Subcutaneous adipose tissue (tissue), 4 donors: Measurements from ENCODE around the gene RECK. TPM values are rescaled to one million over a fixed set of nuclear protein-coding genes. Genes with fewer than 3 reads are reported as not detected.

Experiments
- total RNA-seq, 4 donors: library from RNA; depleted of rRNA; stranded (reverse); fragments of >200 nt; gene quantifications; one replicate each; pipeline ENCODE4 v1.1.0, GENCODE V29; 2016
- TF ChIP-seq, protein P1 (sequence below): fragments of 450-650 bp; IDR thresholded peaks from one replicate; pipeline ENCODE4 v1.5.1; 2016; ENCODE audit warnings: low read depth, mild to moderate bottlenecking, control low read depth, antibody characterized with exemption, moderate library complexity

RECK gene
- total RNA-seq, 4 donors from 2014 or later: 17.0 to 28.0 (median 21.2) TPM

DNA sequence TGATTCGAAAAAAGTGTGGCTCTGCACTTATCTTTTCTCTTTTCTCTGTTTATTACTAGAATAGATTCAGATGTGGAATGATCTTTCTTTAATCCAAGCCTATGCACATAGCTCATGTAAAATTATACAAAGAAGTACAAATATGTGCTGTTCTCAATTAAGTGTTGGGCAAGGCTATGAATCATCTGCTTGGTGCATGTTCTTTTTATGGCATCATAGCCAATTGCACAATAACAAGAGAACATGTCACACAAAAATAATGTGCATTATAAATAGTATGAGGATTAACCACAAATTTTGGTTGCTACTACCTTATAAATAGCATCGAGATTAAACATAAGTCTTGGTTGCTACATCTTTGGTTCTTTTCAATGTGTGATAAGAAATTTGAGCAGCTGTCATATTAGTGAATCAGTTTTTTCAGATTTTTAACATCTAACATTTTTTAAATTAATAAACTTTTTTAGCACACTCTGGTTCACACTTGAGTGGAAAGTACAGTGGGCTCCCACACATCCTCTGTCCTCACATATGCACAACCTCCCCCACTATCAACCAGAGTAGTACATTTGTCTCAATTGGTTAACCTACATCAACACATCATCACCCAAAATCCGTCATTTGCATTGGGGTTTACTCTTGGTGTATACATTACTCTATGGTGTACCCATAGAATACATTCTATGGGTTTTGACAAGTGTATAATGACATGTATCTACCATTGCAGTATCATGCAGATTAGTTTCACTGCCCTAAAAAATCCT, 6.8 kb upstream of the RECK start:
- TF ChIP-seq, protein P1, sequence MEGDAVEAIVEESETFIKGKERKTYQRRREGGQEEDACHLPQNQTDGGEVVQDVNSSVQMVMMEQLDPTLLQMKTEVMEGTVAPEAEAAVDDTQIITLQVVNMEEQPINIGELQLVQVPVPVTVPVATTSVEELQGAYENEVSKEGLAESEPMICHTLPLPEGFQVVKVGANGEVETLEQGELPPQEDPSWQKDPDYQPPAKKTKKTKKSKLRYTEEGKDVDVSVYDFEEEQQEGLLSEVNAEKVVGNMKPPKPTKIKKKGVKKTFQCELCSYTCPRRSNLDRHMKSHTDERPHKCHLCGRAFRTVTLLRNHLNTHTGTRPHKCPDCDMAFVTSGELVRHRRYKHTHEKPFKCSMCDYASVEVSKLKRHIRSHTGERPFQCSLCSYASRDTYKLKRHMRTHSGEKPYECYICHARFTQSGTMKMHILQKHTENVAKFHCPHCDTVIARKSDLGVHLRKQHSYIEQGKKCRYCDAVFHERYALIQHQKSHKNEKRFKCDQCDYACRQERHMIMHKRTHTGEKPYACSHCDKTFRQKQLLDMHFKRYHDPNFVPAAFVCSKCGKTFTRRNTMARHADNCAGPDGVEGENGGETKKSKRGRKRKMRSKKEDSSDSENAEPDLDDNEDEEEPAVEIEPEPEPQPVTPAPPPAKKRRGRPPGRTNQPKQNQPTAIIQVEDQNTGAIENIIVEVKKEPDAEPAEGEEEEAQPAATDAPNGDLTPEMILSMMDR: no peak

DNA sequence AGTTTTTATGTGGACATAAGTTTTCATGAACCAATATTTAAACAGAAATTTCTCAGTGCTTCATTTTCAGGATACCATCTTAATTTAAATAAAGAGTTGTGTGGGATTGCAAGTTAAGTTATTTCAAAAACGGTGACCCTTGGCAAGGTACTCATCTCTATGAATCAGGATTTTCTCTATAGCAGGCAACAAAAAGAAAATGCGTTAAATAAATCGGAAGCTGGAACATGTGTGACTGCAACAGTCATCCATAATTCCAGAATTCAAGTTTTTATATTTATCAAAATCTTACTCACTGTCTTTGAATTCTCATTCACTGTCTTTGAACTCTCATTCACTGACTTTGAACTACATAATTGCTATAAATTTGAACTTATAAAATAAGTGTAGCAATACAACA, 5.8 kb upstream of the RECK start:
- TF ChIP-seq, protein P1: no peak

DNA sequence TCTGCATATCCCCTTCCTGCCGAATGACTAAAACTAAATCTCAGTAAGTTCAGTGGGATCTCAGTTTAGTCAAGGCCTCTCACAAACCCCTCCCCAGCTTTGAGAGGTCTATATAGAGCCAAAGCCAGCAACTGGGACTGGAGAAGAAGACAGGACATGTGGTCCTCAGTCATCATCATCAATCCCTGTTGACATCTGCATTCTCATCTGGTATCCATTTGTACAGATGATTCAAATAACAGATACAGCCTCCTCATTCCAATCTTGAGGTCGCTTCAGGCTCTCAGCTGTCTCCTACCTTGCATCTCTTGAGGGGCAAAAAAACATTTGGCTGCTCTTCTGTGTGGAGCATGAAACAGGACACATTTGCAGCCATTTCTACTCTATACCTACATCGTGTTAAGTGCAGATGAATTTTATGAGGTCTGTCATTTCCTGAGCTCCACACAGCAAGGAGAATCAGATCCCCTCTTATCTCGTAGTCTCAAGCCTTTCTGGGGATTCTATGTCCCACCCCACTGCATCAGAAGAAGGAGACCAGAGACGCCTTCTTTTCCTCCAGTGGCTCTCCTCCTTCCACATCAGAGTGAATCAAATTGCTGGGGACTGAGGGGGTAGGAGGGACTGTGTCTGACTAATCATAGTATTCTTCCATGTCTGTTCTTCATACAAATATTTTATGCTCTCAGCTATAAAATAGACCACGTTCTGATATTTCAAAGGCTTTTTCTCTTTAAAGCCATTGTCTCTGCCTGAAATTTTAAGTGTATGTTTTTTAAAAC, 4.7 kb upstream of the RECK start:
- TF ChIP-seq, protein P1: no peak

DNA sequence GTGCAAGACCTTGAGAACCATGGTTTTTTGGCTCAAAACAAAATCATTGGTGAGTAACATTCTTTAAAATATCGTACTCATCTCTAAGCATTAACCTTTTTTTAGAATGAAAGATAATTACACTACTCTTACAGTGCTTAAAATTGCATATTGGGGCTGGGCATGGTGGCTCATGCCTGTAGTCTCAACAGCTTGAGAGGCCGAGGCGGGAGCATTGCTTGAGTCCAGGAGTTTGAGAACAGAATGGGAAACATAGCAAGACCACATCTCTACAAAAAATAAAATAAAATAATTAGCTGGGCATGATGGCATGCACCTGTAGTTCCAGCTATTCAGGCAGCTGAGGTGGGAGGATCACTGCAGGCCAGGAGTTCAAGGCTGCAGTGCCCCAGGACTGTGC, 2.9 kb upstream of the RECK start:
- TF ChIP-seq, protein P1: no peak

DNA sequence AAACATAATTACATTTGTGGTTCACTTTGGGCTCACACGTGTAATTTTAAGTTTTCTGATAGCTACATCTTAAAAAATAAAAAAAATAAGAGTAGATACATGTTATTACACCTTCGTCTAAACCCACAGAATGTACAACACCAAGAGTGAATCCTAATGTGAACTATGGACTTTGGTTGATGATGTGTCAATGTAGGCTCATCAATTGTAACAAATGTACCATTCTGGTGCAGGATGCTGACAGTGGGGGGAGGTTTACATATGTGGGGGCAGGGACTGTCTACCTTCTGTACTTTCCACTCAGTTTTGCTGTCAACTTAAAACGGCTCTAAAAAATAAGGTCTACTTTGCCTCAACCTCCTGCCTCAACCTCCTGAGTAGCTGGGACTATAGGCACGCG, 2.5 kb upstream of the RECK start:
- TF ChIP-seq, protein P1: no peak

DNA sequence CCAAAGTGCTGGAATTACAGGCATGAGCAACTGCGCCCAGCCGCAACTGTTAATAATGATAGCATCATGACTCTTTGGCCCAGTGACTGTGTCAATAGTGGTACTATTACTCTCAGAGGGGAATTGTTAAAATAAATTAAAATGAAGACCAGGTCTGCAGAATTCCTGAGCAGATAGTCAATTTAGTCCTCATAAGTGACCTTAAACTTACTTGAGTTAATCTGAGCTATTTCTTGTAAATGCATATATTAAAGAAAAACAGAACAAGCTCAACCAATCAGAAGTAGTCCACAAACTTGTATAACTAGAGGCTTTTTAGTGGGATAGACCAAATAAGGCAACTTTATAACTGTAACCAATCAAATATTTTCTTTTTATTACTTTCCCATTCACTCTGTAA, 1.7 kb upstream of the RECK start:
- TF ChIP-seq, protein P1: no peak

DNA sequence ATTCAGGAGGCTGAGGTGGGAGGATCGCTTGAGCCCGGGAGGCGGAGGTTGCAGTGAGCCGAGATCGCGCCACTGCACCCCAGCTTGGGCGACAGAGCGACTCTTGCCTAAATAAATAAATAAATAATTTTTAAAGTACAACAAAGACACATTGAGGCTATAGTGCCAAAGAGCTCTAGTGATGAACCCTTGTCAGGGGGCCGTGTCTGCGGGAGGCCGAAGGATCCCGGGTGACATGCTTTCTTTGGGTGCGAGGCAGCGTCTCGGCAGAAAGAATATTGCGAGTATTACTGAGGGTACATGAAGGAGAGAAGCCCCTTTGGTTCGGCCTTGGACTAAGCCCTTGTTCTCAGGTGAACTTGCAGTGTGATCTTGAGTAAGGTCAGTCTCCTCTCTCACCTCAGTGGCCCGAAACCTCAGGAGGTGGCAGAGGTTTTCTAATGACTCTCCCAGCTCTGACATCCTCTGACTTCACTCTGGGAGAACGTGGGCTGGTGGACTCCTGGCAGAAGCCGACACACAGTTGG, 397 bp upstream of the RECK start:
- TF ChIP-seq, protein P1: no peak
